HL-60 (cell line): Measurements from ENCODE around the gene LINC01488.

Experiments used
- CTCF ChIP-seq: IDR thresholded peaks from one replicate; pipeline ENCODE4 v1.5.1; 2011; ENCODE audit warnings: low read length, control low read depth, inconsistent platforms; ENCODE audit not compliant: insufficient read depth
- POLR2AphosphoS5 ChIP-seq: IDR thresholded peaks from 2 replicates; pipeline ENCODE4 v1.6.1; 2012; ENCODE audit warnings: low read depth
- SPI1 ChIP-seq: IDR thresholded peaks from 2 replicates; pipeline ENCODE4 v1.6.1; 2012; ENCODE audit warnings: low read depth, mild to moderate bottlenecking, borderline replicate concordance

GRCh38 chr11:69490516-69490915 is 9.1 kb downstream of the LINC01488 start:
- no peak for TF ChIP-seq CTCF
- no peak for TF ChIP-seq SPI1
- TF ChIP-seq POLR2AphosphoS5, result no peak
